ENCODE measurements around the gene PPARD. TPM values are rescaled to one million over a fixed set of nuclear protein-coding genes. Genes with fewer than 3 reads are reported as not detected.

PPARD gene
- total and polyA plus RNA-seq, 2 of the 13 experiments (the other 11 are each of a cell fraction or from before 2014, with no cell fraction given), result 6.1 to 13.3 TPM

DNA sequence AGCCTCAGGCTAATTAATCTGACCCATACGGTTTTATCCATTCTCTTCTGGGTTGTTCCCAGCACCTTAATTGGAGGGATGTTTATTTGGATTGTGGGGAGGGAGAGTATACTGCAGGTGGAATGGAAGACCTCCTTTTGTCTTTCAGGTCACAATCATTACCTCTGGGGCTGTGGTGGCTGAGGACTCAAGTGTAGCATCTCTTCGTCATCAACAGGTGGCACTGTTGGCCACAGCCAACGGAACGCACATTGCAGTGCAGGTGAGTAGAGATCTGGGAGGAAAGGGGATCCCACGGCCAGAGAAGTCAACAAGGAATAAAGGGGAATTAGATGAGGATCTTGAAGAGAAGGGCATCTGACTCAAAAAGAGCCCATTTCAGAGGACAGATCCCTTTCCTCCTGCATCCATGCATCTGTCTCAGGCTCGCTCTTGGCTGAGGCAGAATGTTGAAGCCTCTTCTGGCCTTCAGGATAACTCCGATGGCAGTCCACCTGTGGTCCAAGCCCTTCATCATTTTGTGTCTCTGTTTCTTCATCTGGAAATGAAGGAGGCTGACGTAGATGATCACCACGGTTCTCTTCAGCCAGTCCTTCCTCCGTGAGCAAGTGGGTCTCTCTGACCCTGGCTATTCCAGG is 47.9 kb upstream of the PPARD start:
- Histone ChIP-seq H3K4me3 (replicated peaks in 1 of 3; ENCODE audit: insufficient read depth in 1 of 3, low read depth in 2 of 3, low read length in 3 of 3) (no peak overlapping the region), H3K4me1 (ENCODE audit: insufficient read depth, low read length) (peaks cover 20% of the 10 kb centered on the region), H3K9me3 (ENCODE audit: low read length) (no peaks in the 10 kb centered on the region), H3K79me2 (ENCODE audit: insufficient read depth, low read length) (no peaks in the 10 kb centered on the region), H3K27me3 (ENCODE audit: control insufficient read depth in 1 of 2, insufficient read depth in 2 of 2, low read length in 2 of 2) (no peaks in the 10 kb centered on the region), H3K36me3 (replicated peaks in 1 of 2; ENCODE audit: control insufficient read depth in 1 of 2, insufficient read depth in 2 of 2, low read length in 2 of 2) (peaks cover 11 to 24% of the 10 kb centered on the region in 2 experiments; a peak in 4 of 5 replicates), H3K4me2 (ENCODE audit: low read depth, low read length) (no peak overlapping the region), H3K27ac (ENCODE audit: extremely low read length, insufficient read depth, low read length) (no peak overlapping the region), H3K9ac (ENCODE audit: insufficient read depth, low read depth, low read length) (no peak overlapping the region), H4K20me1 (ENCODE audit: insufficient read depth, low read length) (no peaks in the 10 kb centered on the region), H2AFZ (ENCODE audit: low read length) (no peak overlapping the region)
- FAIRE-seq, result peak; percentile 100
- no TSS peak for BruUV-seq (replicated peaks)
- ChIA-PET POLR2A (interaction anchor here (0.6 to 1.2 kb wide), 2 partner anchors 11 to 123 kb away, joined by 3 read pairs; no protein-coding TSS in a partner anchor), CTCF (ENCODE audit: low intra/inter-chr PET ratio, low total read pairs) (interaction anchor here (0.7 to 2.6 kb wide), 7 partner anchors 33 to 258 kb away, joined by 3 to 18 read pairs (median 3); partner anchors contain the start of genes PPARD and RPL10A)
- peak; percentile 62 for DNase-seq (ENCODE audit: low spot score)
- in situ Hi-C loops (cut with HindIII; ENCODE audit: extremely low pct_ligation_motif_present, low pct_unique_long_range_greater_than_20kb) (no loop called here), intact Hi-C loops (cut with micrococcal nuclease; ENCODE audit: unreplicated experiment) (loop anchor here (10.0 kb wide), 1 partner anchor 440 kb away; the partner anchor contains the start of gene ARMC12)
- whole genome bisulfite sequencing (ENCODE audit: low lambda C conversion rate), result 50% methylated on average over 10 of the region's 10 CpGs
- peak; percentile 55 for ATAC-seq
- TF ChIP-seq GABPB1 (CRISPR knock-in tag; IDR thresholded peaks at IDR 0.05), result no peak
- TF ChIP-seq, protein P1, sequence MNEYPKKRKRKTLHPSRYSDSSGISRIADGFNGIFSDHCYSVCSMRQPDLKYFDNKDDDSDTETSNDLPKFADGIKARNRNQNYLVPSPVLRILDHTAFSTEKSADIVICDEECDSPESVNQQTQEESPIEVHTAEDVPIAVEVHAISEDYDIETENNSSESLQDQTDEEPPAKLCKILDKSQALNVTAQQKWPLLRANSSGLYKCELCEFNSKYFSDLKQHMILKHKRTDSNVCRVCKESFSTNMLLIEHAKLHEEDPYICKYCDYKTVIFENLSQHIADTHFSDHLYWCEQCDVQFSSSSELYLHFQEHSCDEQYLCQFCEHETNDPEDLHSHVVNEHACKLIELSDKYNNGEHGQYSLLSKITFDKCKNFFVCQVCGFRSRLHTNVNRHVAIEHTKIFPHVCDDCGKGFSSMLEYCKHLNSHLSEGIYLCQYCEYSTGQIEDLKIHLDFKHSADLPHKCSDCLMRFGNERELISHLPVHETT (CRISPR knock-in tag; conservative IDR thresholded peaks at IDR 0.05), result no peak
- TF ChIP-seq, protein P2, sequence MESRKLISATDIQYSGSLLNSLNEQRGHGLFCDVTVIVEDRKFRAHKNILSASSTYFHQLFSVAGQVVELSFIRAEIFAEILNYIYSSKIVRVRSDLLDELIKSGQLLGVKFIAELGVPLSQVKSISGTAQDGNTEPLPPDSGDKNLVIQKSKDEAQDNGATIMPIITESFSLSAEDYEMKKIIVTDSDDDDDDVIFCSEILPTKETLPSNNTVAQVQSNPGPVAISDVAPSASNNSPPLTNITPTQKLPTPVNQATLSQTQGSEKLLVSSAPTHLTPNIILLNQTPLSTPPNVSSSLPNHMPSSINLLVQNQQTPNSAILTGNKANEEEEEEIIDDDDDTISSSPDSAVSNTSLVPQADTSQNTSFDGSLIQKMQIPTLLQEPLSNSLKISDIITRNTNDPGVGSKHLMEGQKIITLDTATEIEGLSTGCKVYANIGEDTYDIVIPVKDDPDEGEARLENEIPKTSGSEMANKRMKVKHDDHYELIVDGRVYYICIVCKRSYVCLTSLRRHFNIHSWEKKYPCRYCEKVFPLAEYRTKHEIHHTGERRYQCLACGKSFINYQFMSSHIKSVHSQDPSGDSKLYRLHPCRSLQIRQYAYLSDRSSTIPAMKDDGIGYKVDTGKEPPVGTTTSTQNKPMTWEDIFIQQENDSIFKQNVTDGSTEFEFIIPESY (CRISPR knock-in tag; IDR thresholded peaks at IDR 0.05), result no peak
- TF ChIP-seq SP2 (CRISPR knock-in tag; IDR thresholded peaks at IDR 0.05), result no peak
- no peak for TF ChIP-seq PAWR (CRISPR knock-in tag; IDR thresholded peaks at IDR 0.05; ENCODE audit: borderline replicate concordance)
- no peak for TF ChIP-seq PPARG (CRISPR knock-in tag; conservative IDR thresholded peaks at IDR 0.05)
- TF ChIP-seq, protein P3, sequence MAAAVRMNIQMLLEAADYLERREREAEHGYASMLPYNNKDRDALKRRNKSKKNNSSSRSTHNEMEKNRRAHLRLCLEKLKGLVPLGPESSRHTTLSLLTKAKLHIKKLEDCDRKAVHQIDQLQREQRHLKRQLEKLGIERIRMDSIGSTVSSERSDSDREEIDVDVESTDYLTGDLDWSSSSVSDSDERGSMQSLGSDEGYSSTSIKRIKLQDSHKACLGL (CRISPR knock-in tag; IDR thresholded peaks at IDR 0.05), result 0 out of 2 replicates have a peak, but pooled peaks have one; percentile 27
- TF ChIP-seq ZNF296 (CRISPR knock-in tag; conservative IDR thresholded peaks at IDR 0.05), result no peak
- no peak for TF ChIP-seq SALL2 (CRISPR knock-in tag; IDR thresholded peaks at IDR 0.05)
- no peak for TF ChIP-seq ZNF496 (CRISPR knock-in tag; IDR thresholded peaks at IDR 0.05; ENCODE audit: insufficient replicate concordance)
- no peak for TF ChIP-seq RCOR2 (CRISPR knock-in tag; IDR thresholded peaks at IDR 0.05)
- TF ChIP-seq ZNF768 (CRISPR knock-in tag; IDR thresholded peaks at IDR 0.05), result no peak
- TF ChIP-seq PHF8 (CRISPR knock-in tag; IDR thresholded peaks at IDR 0.05), result no peak
- TF ChIP-seq, protein P4, sequence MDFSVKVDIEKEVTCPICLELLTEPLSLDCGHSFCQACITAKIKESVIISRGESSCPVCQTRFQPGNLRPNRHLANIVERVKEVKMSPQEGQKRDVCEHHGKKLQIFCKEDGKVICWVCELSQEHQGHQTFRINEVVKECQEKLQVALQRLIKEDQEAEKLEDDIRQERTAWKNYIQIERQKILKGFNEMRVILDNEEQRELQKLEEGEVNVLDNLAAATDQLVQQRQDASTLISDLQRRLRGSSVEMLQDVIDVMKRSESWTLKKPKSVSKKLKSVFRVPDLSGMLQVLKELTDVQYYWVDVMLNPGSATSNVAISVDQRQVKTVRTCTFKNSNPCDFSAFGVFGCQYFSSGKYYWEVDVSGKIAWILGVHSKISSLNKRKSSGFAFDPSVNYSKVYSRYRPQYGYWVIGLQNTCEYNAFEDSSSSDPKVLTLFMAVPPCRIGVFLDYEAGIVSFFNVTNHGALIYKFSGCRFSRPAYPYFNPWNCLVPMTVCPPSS (IDR thresholded peaks at IDR 0.05), result no peak
- TF ChIP-seq ZC3H13 (CRISPR knock-in tag; IDR thresholded peaks at IDR 0.05), result no peak
- TF ChIP-seq ZNF331 (CRISPR knock-in tag; IDR thresholded peaks at IDR 0.05), result peak; percentile 45; the same call in 1 of the 2 replicates
- TF ChIP-seq BCL6 (CRISPR knock-in tag; IDR thresholded peaks at IDR 0.05), result no peak

All from HepG2 (cell line).